MM.1S (cell line): Measurements from ENCODE around the gene UBE2D1.

Experiments
- DNase-seq: peaks from one replicate; pipeline ENCODE4 v3.0.0-alpha.2; 2015
- H2AFZ ChIP-seq: fragments of 300-600 bp; sonication (generic); 2 replicates; pipeline ENCODE4 v1.6.0; 2016; ENCODE audit warnings: antibody characterized with exemption, low read length
- H3F3A ChIP-seq: fragments of 300-600 bp; sonication (generic); 2 replicates; pipeline ENCODE4 v1.6.1; 2016; ENCODE audit warnings: mild to moderate bottlenecking, antibody characterized with exemption, low read length, moderate library complexity, mixed read lengths; ENCODE audit not compliant: insufficient read depth
- H3K27ac ChIP-seq: fragments of 300-600 bp; sonication (generic); 2 replicates; pipeline ENCODE4 v1.5.1; 2016; ENCODE audit warnings: mild to moderate bottlenecking, low read length
- H3K27me3 ChIP-seq: fragments of 300-600 bp; sonication (generic); replicated peaks from 2 replicates; pipeline ENCODE4 v1.6.0; 2016; ENCODE audit warnings: low read length; ENCODE audit not compliant: insufficient read depth
- H3K36me3 ChIP-seq: fragments of 300-600 bp; sonication (generic); replicated peaks from 2 replicates; pipeline ENCODE4 v1.6.1; 2016; ENCODE audit warnings: mild to moderate bottlenecking, low read length, mixed read lengths; ENCODE audit not compliant: insufficient read depth
- H3K4me1 ChIP-seq: fragments of 300-600 bp; sonication (generic); 2 replicates; pipeline ENCODE4 v1.6.1; 2016; ENCODE audit warnings: low read length, mixed read lengths
- H3K4me2 ChIP-seq: fragments of 300-600 bp; sonication (generic); 2 replicates; pipeline ENCODE4 v1.6.0; 2016; ENCODE audit warnings: low read depth, low read length
- H3K4me3 ChIP-seq: fragments of 300-600 bp; sonication (generic); 2 replicates; pipeline ENCODE4 v1.5.1; 2016; ENCODE audit warnings: low read length, mixed read lengths
- H3K79me2 ChIP-seq: fragments of 300-600 bp; sonication (generic); 2 replicates; pipeline ENCODE4 v1.6.1; 2016; ENCODE audit warnings: mixed run types, low read length, mixed read lengths
- H3K9ac ChIP-seq: fragments of 300-600 bp; sonication (generic); 2 replicates; pipeline ENCODE4 v1.6.1; 2016; ENCODE audit warnings: low read length, mixed read lengths
- H3K9me2 ChIP-seq: fragments of 300-600 bp; sonication (generic); replicated peaks from 2 replicates; pipeline ENCODE4 v1.6.1; 2016; ENCODE audit warnings: mild to moderate bottlenecking, low read length, mixed read lengths; ENCODE audit not compliant: insufficient read depth
- H3K9me3 ChIP-seq: fragments of 300-600 bp; sonication (generic); replicated peaks from 2 replicates; pipeline ENCODE4 v1.6.1; 2016; ENCODE audit warnings: mild to moderate bottlenecking, low read length, mixed read lengths; ENCODE audit not compliant: insufficient read depth
- H4K20me1 ChIP-seq: fragments of 300-600 bp; sonication (generic); 2 replicates; pipeline ENCODE4 v1.6.1; 2016; ENCODE audit warnings: mild to moderate bottlenecking, low read length, moderate library complexity, mixed read lengths; ENCODE audit not compliant: insufficient read depth
- EZH2 ChIP-seq: fragments of 300-600 bp; sonication (generic); optimal IDR thresholded peaks from 2 replicates; pipeline ENCODE3; 2017; ENCODE audit warnings: low read depth, mild to moderate bottlenecking, antibody characterized with exemption, low read length, mixed read lengths
- EZH2phosphoT487 ChIP-seq: fragments of 300-600 bp; sonication (generic); IDR thresholded peaks from 2 replicates; pipeline ENCODE4 v1.6.1; 2018; ENCODE audit warnings: antibody characterized with exemption, low read length
- TF ChIP-seq, protein P1 (sequence below): fragments of 300-600 bp; sonication (generic); IDR thresholded peaks from 2 replicates; pipeline ENCODE4 v1.5.1; 2016; ENCODE audit warnings: antibody characterized with exemption, low read length, mixed read lengths

Gene UBE2D1

DNA sequence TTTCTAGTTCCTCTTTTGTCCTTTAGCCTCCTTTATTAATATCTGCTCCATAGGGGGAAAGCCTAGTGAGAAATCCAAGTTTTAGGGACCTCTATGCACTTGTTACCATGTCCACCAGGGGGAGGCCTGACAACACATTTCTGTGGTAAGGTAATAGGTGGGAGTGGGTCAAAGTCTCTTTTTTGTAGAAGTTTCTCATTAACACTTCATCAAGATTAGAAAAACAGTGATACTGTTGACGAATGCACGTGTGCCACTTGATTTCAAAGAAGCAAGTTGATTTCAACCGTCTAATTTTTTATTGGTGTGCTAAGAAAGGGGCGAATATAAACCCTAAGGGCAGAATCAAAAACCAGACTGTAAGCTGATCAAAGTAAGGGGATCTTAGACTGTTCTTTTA lies 35.2 kb upstream of the UBE2D1 start:
- no peaks in the 10 kb centered on the region for H4K20me1 ChIP-seq
- H3K9me2 ChIP-seq = no peaks in the 10 kb centered on the region
- peak; percentile 57 for DNase-seq
- no peaks in the 10 kb centered on the region for H3K36me3 ChIP-seq
- no peaks in the 10 kb centered on the region for H3K4me1 ChIP-seq
- no peak overlapping the region for H3K9ac ChIP-seq
- H3K27ac ChIP-seq = no peak overlapping the region
- no peaks in the 10 kb centered on the region for H3K27me3 ChIP-seq
- no peak for TF ChIP-seq EZH2phosphoT487
- TF ChIP-seq, protein P1, sequence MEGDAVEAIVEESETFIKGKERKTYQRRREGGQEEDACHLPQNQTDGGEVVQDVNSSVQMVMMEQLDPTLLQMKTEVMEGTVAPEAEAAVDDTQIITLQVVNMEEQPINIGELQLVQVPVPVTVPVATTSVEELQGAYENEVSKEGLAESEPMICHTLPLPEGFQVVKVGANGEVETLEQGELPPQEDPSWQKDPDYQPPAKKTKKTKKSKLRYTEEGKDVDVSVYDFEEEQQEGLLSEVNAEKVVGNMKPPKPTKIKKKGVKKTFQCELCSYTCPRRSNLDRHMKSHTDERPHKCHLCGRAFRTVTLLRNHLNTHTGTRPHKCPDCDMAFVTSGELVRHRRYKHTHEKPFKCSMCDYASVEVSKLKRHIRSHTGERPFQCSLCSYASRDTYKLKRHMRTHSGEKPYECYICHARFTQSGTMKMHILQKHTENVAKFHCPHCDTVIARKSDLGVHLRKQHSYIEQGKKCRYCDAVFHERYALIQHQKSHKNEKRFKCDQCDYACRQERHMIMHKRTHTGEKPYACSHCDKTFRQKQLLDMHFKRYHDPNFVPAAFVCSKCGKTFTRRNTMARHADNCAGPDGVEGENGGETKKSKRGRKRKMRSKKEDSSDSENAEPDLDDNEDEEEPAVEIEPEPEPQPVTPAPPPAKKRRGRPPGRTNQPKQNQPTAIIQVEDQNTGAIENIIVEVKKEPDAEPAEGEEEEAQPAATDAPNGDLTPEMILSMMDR = peak; percentile 81
- H3K4me2 ChIP-seq = no peak overlapping the region
- no peak overlapping the region for H2AFZ ChIP-seq
- H3K79me2 ChIP-seq = no peaks in the 10 kb centered on the region
- H3K4me3 ChIP-seq = no peak overlapping the region
- H3K9me3 ChIP-seq = no peaks in the 10 kb centered on the region
- H3F3A ChIP-seq = peaks cover 5% of the 10 kb centered on the region; the same call in 1 of the 2 replicates

DNA sequence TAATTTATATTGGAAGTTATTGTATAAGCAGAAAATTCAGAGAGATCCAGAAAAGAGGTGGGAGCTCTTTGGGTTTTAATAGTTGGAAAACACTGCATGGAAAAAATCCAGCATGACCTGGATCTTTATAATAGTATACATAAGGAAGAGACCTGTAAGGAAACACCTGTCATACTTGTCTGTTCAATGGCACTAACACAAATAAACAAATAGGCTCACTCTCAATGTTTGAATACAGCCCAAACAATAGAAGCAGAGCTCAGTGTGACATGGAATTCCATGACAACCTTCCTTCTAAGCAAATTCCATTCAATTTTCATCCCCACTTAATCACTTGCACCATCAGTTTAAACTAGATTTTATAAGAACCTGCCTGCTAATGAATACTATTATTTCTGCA lies 34.1 kb upstream of the UBE2D1 start:
- DNase-seq = no peak
- H3K9ac ChIP-seq = no peak overlapping the region
- H3K27me3 ChIP-seq = no peaks in the 10 kb centered on the region
- TF ChIP-seq, protein P1 = no peak
- TF ChIP-seq EZH2 (no peak), EZH2phosphoT487 (no peak)
- H3K4me3 ChIP-seq = no peak overlapping the region
- no peaks in the 10 kb centered on the region for H3K9me2 ChIP-seq
- H3K36me3 ChIP-seq = no peaks in the 10 kb centered on the region
- no peaks in the 10 kb centered on the region for H4K20me1 ChIP-seq
- H2AFZ ChIP-seq = no peak overlapping the region
- H3K4me1 ChIP-seq = no peaks in the 10 kb centered on the region
- peaks cover 5% of the 10 kb centered on the region; the same call in 1 of the 2 replicates for H3F3A ChIP-seq
- H3K27ac ChIP-seq = no peak overlapping the region
- no peaks in the 10 kb centered on the region for H3K79me2 ChIP-seq
- H3K4me2 ChIP-seq = no peak overlapping the region
- no peaks in the 10 kb centered on the region for H3K9me3 ChIP-seq

DNA sequence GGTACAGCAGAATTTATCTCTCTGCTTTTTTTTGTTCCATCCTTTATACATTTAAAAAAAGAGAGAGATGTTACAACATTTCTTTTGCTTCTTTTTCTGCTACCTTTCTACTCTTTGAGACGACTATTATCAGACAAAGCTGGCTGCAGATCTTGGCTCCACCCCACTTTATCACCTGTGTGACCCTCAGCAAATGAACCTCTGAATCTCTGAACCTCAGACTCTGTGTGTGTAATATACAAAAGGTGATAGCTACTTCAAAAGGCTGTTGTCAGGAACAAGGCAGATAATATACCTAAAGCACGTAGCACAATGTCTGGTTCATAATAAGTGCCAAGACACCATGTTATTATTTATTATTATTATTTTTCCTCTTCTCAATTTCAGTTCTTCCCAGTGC lies 32.6 kb upstream of the UBE2D1 start:
- Histone ChIP-seq H2AFZ (no peak overlapping the region), H3F3A (peaks cover 5% of the 10 kb centered on the region; the same call in 1 of the 2 replicates), H3K4me1 (no peaks in the 10 kb centered on the region), H3K9me3 (no peaks in the 10 kb centered on the region), H3K27me3 (no peaks in the 10 kb centered on the region), H3K36me3 (no peaks in the 10 kb centered on the region), H3K79me2 (no peaks in the 10 kb centered on the region), H3K4me3 (no peak overlapping the region), H3K9ac (no peak overlapping the region), H3K4me2 (no peak overlapping the region), H4K20me1 (no peaks in the 10 kb centered on the region), H3K27ac (no peak overlapping the region), H3K9me2 (no peaks in the 10 kb centered on the region)
- TF ChIP-seq EZH2phosphoT487 (no peak), EZH2 (no peak)
- TF ChIP-seq, protein P1 = no peak
- DNase-seq = no peak
